Testis (tissue), 2 donors: ENCODE measurements around the gene ATRIP.

Experiments used
- POLR2A ChIP-seq: fragments of 450-650 bp; IDR thresholded peaks from one replicate; pipeline ENCODE4 v1.6.1; 2017; ENCODE audit warnings: antibody characterized with exemption, mild to moderate bottlenecking, moderate library complexity
- TF ChIP-seq, protein P1 (sequence below), 3 experiments: fragments of 450-650 bp in 2 of 3; fragments of 200-600 bp in 1 of 3; sonication (generic) in 1 of 3; IDR thresholded peaks; one replicate each; pipeline ENCODE4 v1.5.1; 2016 to 2019; ENCODE audit warnings: antibody characterized with exemption in 3 of 3, mild to moderate bottlenecking in 2 of 3, moderate library complexity in 1 of 3

DNA sequence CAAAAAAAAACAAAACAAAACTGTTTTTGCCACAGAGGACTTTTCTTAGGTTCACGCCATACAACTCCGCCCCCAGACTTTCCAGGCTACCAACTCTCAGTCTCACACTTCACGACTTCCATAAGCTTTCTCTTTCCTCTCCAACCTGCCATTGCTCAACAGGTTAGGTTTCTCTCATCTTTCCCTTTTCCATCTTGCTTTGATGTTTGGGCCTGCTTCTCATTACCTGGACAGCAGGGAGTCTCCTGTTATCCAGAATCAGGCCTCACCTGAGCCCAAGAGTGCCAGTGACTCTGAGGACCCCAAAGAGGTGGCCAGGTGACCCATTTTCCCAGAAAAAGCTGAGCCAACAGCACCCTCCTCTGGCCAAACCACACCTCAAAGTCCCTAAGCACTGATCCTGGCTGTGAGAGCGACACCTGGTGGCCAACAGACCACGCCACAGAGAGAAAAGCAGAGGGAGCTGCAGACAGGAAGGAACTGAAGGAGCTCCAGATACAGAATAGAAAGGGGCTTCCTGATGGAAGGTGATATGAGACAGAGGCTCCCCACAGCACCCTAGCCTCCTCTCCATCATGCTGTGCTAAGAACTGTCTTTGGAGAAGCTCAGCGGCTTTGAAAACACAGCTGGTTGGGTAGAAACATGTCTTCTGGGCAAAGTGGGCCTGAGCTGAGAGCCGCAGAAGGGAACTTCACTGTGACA, 10.6 kb upstream of the ATRIP start:
- TF ChIP-seq, protein P1, sequence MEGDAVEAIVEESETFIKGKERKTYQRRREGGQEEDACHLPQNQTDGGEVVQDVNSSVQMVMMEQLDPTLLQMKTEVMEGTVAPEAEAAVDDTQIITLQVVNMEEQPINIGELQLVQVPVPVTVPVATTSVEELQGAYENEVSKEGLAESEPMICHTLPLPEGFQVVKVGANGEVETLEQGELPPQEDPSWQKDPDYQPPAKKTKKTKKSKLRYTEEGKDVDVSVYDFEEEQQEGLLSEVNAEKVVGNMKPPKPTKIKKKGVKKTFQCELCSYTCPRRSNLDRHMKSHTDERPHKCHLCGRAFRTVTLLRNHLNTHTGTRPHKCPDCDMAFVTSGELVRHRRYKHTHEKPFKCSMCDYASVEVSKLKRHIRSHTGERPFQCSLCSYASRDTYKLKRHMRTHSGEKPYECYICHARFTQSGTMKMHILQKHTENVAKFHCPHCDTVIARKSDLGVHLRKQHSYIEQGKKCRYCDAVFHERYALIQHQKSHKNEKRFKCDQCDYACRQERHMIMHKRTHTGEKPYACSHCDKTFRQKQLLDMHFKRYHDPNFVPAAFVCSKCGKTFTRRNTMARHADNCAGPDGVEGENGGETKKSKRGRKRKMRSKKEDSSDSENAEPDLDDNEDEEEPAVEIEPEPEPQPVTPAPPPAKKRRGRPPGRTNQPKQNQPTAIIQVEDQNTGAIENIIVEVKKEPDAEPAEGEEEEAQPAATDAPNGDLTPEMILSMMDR (IDR thresholded peaks at IDR 0.05), result peak; percentile 98 to 99 (median 99)
- no peak for TF ChIP-seq POLR2A
